Right ventricle myocardium superior (tissue), 1 donor: ENCODE measurements around the gene SH2D1A. TPM values are rescaled to one million over a fixed set of nuclear protein-coding genes. Genes with fewer than 3 reads are reported as not detected.
"Not testable (repeated sequence)": the region's sequence is repeated elsewhere in the genome, so short reads cannot be mapped to it uniquely, and the experiment has no call there.

Experiments used
- ATAC-seq: fragments of 200-7000 bp; cut with Tn5 transposase; one replicate; pipeline ENCODE4 v1.9.1; 2020; ENCODE audit warnings: mild to moderate bottlenecking; ENCODE audit not compliant: poor library complexity
- DNase-seq: peaks from one replicate; pipeline ENCODE4 v3.0.0-alpha.2; 2020
- intact Hi-C: fragments of 100-400 bp; cut with DNase I; formaldehyde crosslinking; loops from one replicate; pipeline ENCODE4 v1.11.2; 2022
- long read RNA-seq: library from polyadenylated mRNA; unstranded; transcript quantifications from one replicate; pipeline ENCODE4 v2.0.0, GENCODE V29; 2021
- total RNA-seq: library from RNA; stranded (reverse); fragmentation: NEBNext Ultra II Directional; extraction: Animal tissue kit (Norgen Biotek cat#: 25700); gene quantifications from one replicate; pipeline ENCODE4 v1.2.1, GENCODE V29; 2021
- donor health status: DM: no; HTN: yes; CAD: no; lungs with severe emphysema.

SH2D1A gene
- total RNA-seq, result not detected
- long read RNA-seq, result 0 reads

GRCh38 chrX:124346117-124346876 is at the start of gene SH2D1A:
SH2D1A (plus strand) TSS chrX:124346563; CDS start chrX:124346643, 80 bp downstream.
- intact Hi-C loops, result no loop called here
- ATAC-seq, result no peak
- DNase-seq, result no peak

GRCh38 chrX:124299323-124299722 is 47.0 kb upstream of the SH2D1A start:
- ATAC-seq, DNase-seq, intact Hi-C loops: not testable (repeated sequence)

GRCh38 chrX:124300405-124300804 is 46.0 kb upstream of the SH2D1A start:
- ATAC-seq (no peak), DNase-seq (no peak)
- intact Hi-C loops, result no loop called here

- ATAC-seq, result no peak
- no peak for DNase-seq
- intact Hi-C loops, result no loop called here
These were observed 39.0 kb upstream of the SH2D1A start for GRCh38 chrX:124307253-124307907.

- intact Hi-C loops, result no loop called here
- no peak for DNase-seq
- ATAC-seq, result no peak
These were observed 20.6 kb upstream of the SH2D1A start for GRCh38 chrX:124325732-124326131.

GRCh38 chrX:124328765-124329164 is 17.6 kb upstream of the SH2D1A start:
- DNase-seq (no peak), ATAC-seq (no peak)
- intact Hi-C loops, result no loop called here

GRCh38 chrX:124332481-124333424 is 13.6 kb upstream of the SH2D1A start, which contains the start of gene TEX13D:
TEX13D (plus strand) TSS chrX:124332660; CDS start chrX:124332918, 258 bp downstream.
- ATAC-seq, result no peak
- intact Hi-C loops, result no loop called here
- DNase-seq, result peak; percentile 17

- DNase-seq (no peak), ATAC-seq (no peak)
- intact Hi-C loops, result no loop called here
These were observed 12.5 kb upstream of the SH2D1A start for GRCh38 chrX:124333862-124334261.

GRCh38 chrX:124334555-124334954 is 11.8 kb upstream of the SH2D1A start:
- intact Hi-C loops, DNase-seq, ATAC-seq: not testable (repeated sequence)

GRCh38 chrX:124335598-124335997 is 10.8 kb upstream of the SH2D1A start:
- DNase-seq (no peak), ATAC-seq (no peak)
- intact Hi-C loops, result no loop called here

GRCh38 chrX:124337916-124338315 is 8.4 kb upstream of the SH2D1A start:
- intact Hi-C loops, result no loop called here
- DNase-seq (no peak), ATAC-seq (no peak)

GRCh38 chrX:124338733-124339514 is 7.4 kb upstream of the SH2D1A start:
- DNase-seq (no peak), ATAC-seq (no peak)
- intact Hi-C loops, result no loop called here

GRCh38 chrX:124341396-124342132 is 4.8 kb upstream of the SH2D1A start:
- ATAC-seq (no peak), DNase-seq (no peak)
- intact Hi-C loops, result no loop called here

- ATAC-seq (no peak), DNase-seq (no peak)
- intact Hi-C loops, result no loop called here
These were observed 4.0 kb upstream of the SH2D1A start for GRCh38 chrX:124342174-124342867.

- intact Hi-C loops, result no loop called here
- ATAC-seq, result no peak
- no peak for DNase-seq
These were observed 3.3 kb upstream of the SH2D1A start for GRCh38 chrX:124343016-124343415.

- intact Hi-C loops, result no loop called here
- ATAC-seq (no peak), DNase-seq (no peak)
These were observed 2.1 kb upstream of the SH2D1A start for GRCh38 chrX:124344246-124344645.

GRCh38 chrX:124346877-124347241 is 496 bp downstream of the SH2D1A start:
- intact Hi-C loops, result no loop called here
- ATAC-seq, result no peak
- no peak for DNase-seq
